ENCODE data around the gene S100A10. TPM values are rescaled to one million over a fixed set of nuclear protein-coding genes. Genes with fewer than 3 reads are reported as not detected.

S100A10 gene
- total RNA-seq, 1 donor from 2014 or later = 1,257 TPM

GRCh38 chr1:151975311-151976014, 18.2 kb downstream of the S100A10 start:
- no peak overlapping the region for H3K4me3 Mint-ChIP-seq (ENCODE audit: unreplicated experiment)
- H3K4me2 ChIP-seq (ENCODE audit: low read length) = no peak overlapping the region
- no peaks in the 10 kb centered on the region for H3K9me3 ChIP-seq (ENCODE audit: insufficient read depth, low read depth, low read length)
- no peak for DNase-seq (ENCODE audit: low read depth)
- no peak for FAIRE-seq
- no peaks in the 10 kb centered on the region for H3K36me3 ChIP-seq (ENCODE audit: insufficient read depth, low read length)
- H2AFZ ChIP-seq (ENCODE audit: low read depth, low read length) = no peak overlapping the region
- H3K4me1 Mint-ChIP-seq (ENCODE audit: low read depth, unreplicated experiment) = peaks cover 59% of the 10 kb centered on the region
- H4K20me1 ChIP-seq (ENCODE audit: insufficient read depth, low read length) = no peaks in the 10 kb centered on the region
- H3K27ac ChIP-seq (ENCODE audit: low read depth, low read length) = no peak overlapping the region
- H3K27me3 ChIP-seq (ENCODE audit: insufficient read depth, low read length) = no peaks in the 10 kb centered on the region
- no peak overlapping the region for H3K27ac Mint-ChIP-seq (ENCODE audit: unreplicated experiment)
- no peaks in the 10 kb centered on the region for H3K9me3 Mint-ChIP-seq (ENCODE audit: unreplicated experiment)
- H3K4me3 ChIP-seq (ENCODE audit: insufficient read depth, low read depth, low read length) = no peak overlapping the region
- H3K27me3 Mint-ChIP-seq (ENCODE audit: low read depth, unreplicated experiment) = no peaks in the 10 kb centered on the region
- H3K9ac ChIP-seq (ENCODE audit: low read length) = no peak overlapping the region
- H3K4me1 ChIP-seq (ENCODE audit: insufficient read depth, low read length) = peaks cover 23% of the 10 kb centered on the region
- no peaks in the 10 kb centered on the region for H3K79me2 ChIP-seq (ENCODE audit: insufficient read depth, low read length)
- no peak for TF ChIP-seq EZH2 (IDR thresholded peaks at IDR 0.05; ENCODE audit: insufficient read depth, low read length)
- no peak for TF ChIP-seq CTCF (IDR thresholded peaks at IDR 0.05; ENCODE audit: insufficient read depth, low read depth, low read length)
- H3K36me3 Mint-ChIP-seq (ENCODE audit: low read depth, unreplicated experiment) = peaks cover 5% of the 10 kb centered on the region

- no peaks in the 10 kb centered on the region for H4K20me1 ChIP-seq (ENCODE audit: insufficient read depth, low read length)
- Mint-ChIP-seq H3K36me3 (ENCODE audit: low read depth, unreplicated experiment) (no peaks in the 10 kb centered on the region), H3K27ac (ENCODE audit: unreplicated experiment) (peak overlapping the region; percentile 79), H3K4me1 (ENCODE audit: low read depth, unreplicated experiment) (peaks cover 60% of the 10 kb centered on the region), H3K27me3 (ENCODE audit: low read depth, unreplicated experiment) (no peaks in the 10 kb centered on the region), H3K9me3 (ENCODE audit: unreplicated experiment) (no peaks in the 10 kb centered on the region), H3K4me3 (ENCODE audit: unreplicated experiment) (peak overlapping the region; percentile 36)
- DNase-seq (ENCODE audit: low read depth) (peak; percentile 93), FAIRE-seq (peak; percentile 93)
- peak overlapping the region; percentile 46 for H3K9ac ChIP-seq (ENCODE audit: low read length)
- H2AFZ ChIP-seq (ENCODE audit: low read depth, low read length) = no peak overlapping the region
- H3K79me2 ChIP-seq (ENCODE audit: insufficient read depth, low read length) = no peaks in the 10 kb centered on the region
- TF ChIP-seq EZH2 (IDR thresholded peaks at IDR 0.05; ENCODE audit: insufficient read depth, low read length) (no peak), CTCF (IDR thresholded peaks at IDR 0.05; ENCODE audit: insufficient read depth, low read depth, low read length) (no peak)
- peaks cover 15% of the 10 kb centered on the region for H3K4me1 ChIP-seq (ENCODE audit: insufficient read depth, low read length)
- peak overlapping the region; percentile 34 for H3K27ac ChIP-seq (ENCODE audit: low read depth, low read length)
- H3K4me3 ChIP-seq (ENCODE audit: insufficient read depth, low read depth, low read length) = peak overlapping the region; percentile 13
- no peaks in the 10 kb centered on the region for H3K27me3 ChIP-seq (ENCODE audit: insufficient read depth, low read length)
- no peaks in the 10 kb centered on the region for H3K36me3 ChIP-seq (ENCODE audit: insufficient read depth, low read length)
- no peaks in the 10 kb centered on the region for H3K9me3 ChIP-seq (ENCODE audit: insufficient read depth, low read depth, low read length)
- H3K4me2 ChIP-seq (ENCODE audit: low read length) = peak overlapping the region; percentile 80
These were observed 21.0 kb downstream of the S100A10 start for GRCh38 chr1:151972542-151973248.

GRCh38 chr1:151970626-151971025, 23.0 kb downstream of the S100A10 start:
- no peak for TF ChIP-seq CTCF (IDR thresholded peaks at IDR 0.05; ENCODE audit: insufficient read depth, low read depth, low read length)
- no peak for TF ChIP-seq EZH2 (IDR thresholded peaks at IDR 0.05; ENCODE audit: insufficient read depth, low read length)
- Histone ChIP-seq H3K27ac (ENCODE audit: low read depth, low read length) (no peak overlapping the region), H4K20me1 (ENCODE audit: insufficient read depth, low read length) (no peaks in the 10 kb centered on the region), H3K36me3 (ENCODE audit: insufficient read depth, low read length) (no peaks in the 10 kb centered on the region), H3K9me3 (ENCODE audit: insufficient read depth, low read depth, low read length) (no peaks in the 10 kb centered on the region), H3K9ac (ENCODE audit: low read length) (no peak overlapping the region), H3K27me3 (ENCODE audit: insufficient read depth, low read length) (no peaks in the 10 kb centered on the region), H3K4me1 (ENCODE audit: insufficient read depth, low read length) (peaks cover 10% of the 10 kb centered on the region), H3K4me3 (ENCODE audit: insufficient read depth, low read depth, low read length) (no peak overlapping the region), H3K79me2 (ENCODE audit: insufficient read depth, low read length) (no peaks in the 10 kb centered on the region), H2AFZ (ENCODE audit: low read depth, low read length) (no peak overlapping the region), H3K4me2 (ENCODE audit: low read length) (no peak overlapping the region)
- FAIRE-seq (no peak), DNase-seq (ENCODE audit: low read depth) (no peak)
- no peaks in the 10 kb centered on the region for H3K9me3 Mint-ChIP-seq (ENCODE audit: unreplicated experiment)
- no peaks in the 10 kb centered on the region for H3K27me3 Mint-ChIP-seq (ENCODE audit: low read depth, unreplicated experiment)
- no peaks in the 10 kb centered on the region for H3K36me3 Mint-ChIP-seq (ENCODE audit: low read depth, unreplicated experiment)
- no peak overlapping the region for H3K27ac Mint-ChIP-seq (ENCODE audit: unreplicated experiment)
- H3K4me3 Mint-ChIP-seq (ENCODE audit: unreplicated experiment) = no peak overlapping the region
- peaks cover 48% of the 10 kb centered on the region for H3K4me1 Mint-ChIP-seq (ENCODE audit: low read depth, unreplicated experiment)

Data from astrocyte (in vitro differentiated cells and primary cell).